Measurements from ENCODE around the gene SARM1.

Gene SARM1

DNA sequence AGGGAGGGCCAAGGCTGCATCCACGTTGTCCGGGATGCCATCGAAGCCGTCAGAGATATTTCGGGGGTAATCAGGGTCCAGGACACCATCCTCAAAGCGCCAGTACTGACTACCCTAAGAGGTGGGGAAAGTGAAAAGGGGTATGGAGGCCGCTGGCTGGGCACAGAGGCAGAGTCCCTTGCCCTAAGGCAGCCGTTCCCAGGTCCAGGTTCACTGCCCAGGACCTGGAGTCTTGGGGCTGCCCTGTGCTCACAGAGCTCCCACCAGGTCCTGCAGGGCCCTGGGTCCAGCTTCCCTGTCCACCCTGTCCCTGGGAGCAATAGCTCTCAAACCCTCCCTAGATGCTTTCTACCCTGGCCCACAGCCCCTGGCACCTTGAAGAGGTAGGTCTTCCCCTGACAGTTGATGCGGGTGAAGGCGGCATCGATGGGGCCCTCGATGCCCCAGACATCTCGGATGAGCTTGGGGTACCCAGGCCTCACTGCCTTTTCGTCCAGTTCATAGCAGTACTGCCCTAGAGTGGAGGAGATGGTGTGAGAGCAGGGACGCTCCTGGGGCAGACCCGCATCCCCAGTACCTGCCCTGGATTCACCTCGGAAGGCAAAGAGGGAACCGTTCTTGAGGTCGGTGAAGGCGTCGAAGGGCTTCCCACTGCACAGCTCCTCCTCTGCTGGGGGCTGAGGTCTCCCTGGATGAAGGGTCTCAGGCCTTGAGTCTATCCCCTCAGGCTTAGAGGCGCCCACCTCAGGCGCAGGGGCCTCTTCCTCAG lies 2.4 kb upstream of the SARM1 start:
- Histone ChIP-seq H3K9ac (ENCODE audit: low read depth, low read length) (no peak overlapping the region), H3K36me3 (ENCODE audit: insufficient read depth, low read length) (no peaks in the 10 kb centered on the region), H3K4me1 (ENCODE audit: insufficient read depth, low read length) (peaks cover 13% of the 10 kb centered on the region), H3K9me3 (ENCODE audit: control insufficient read depth, insufficient read depth, low read length) (no peaks in the 10 kb centered on the region)

DNA sequence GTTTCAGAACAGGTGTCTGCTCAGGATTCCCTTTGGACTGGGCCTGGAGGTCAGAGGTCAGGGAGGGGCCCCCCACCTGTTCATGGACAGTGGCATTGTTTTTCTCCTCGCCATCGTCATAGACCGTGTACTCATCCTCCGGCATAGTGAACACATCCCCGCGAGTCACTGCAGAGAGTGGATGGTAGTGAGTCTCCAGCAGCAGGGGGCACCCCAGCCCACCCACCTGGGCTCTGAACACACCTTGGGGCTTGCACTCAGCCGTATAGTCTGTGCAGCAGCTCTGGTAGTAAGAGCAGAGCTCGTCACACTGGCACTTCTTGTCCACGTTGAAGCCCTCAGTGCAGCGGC lies 1.8 kb upstream of the SARM1 start:
- no peaks in the 10 kb centered on the region for H3K36me3 ChIP-seq (ENCODE audit: insufficient read depth, low read length)
- peaks cover 13% of the 10 kb centered on the region for H3K4me1 ChIP-seq (ENCODE audit: insufficient read depth, low read length)
- no peak overlapping the region for H3K9ac ChIP-seq (ENCODE audit: low read depth, low read length)
- no peaks in the 10 kb centered on the region for H3K9me3 ChIP-seq (ENCODE audit: control insufficient read depth, insufficient read depth, low read length)

DNA sequence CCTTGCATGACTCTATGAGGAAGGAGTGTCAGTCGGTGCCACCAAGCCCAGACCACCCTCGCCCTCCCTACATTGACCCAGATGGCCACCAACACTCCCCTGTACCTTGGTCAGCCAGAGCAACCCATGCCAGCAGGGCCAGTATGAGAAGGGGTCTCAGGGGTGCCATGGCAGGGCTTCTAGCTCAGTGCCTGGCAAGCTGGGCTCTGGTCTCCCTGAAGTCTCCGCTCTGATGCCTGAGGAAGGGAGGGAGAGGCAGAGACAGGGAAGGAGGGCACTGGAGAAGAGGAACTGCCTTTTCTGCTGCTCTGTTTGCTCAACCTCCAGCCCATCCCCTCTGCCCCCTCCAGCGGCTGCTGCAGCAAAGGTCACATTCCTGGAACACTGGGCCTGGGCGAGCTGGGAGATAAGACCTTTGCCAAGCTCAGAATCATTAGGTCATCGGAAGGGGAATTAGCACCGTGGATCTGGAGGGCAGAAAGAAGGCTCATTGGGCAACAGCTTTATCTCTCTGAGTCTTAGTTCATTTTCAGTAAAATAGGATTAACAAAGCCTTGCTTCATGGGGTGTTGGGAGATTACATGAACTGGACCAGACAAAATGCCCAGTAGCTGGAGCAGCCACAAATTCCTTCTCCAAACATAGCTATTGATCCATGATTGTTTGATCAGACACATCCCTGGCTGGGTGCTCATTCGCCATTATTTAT lies 1.3 kb upstream of the SARM1 start, which contains the start of gene VTN:
Gene VTN, minus strand, starts transcription at position 273 of the 709 bp plus-strand sequence. Its CDS starts 104 bp downstream, at position 169.
- Histone ChIP-seq H3K9ac (ENCODE audit: low read depth, low read length) (peak within 1 kb of the TSS; percentile 13; the same call in 1 of the 2 replicates), H3K36me3 (ENCODE audit: insufficient read depth, low read length) (no peaks in the 10 kb centered on the region), H3K4me1 (ENCODE audit: insufficient read depth, low read length) (peaks cover 13% of the 10 kb centered on the region), H3K9me3 (ENCODE audit: control insufficient read depth, insufficient read depth, low read length) (no peaks in the 10 kb centered on the region)

DNA sequence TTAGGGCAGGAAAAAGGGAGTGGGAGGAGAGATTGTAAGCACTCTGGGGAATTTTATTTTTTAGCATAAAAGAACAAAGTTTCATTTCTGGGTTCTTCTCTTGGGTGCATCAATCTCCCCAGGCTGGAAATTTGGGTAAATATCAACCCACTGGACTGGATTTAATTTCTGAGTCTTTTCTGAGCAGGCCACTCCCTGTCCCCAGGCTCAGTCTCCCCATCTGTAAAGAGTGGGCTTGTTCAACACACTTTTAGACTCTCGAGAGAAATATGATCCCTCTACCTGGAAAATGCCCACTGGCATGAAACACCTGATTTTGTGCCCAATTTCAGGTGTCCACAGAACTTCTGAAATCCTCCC lies 770 bp upstream of the SARM1 start:
- peaks cover 13% of the 10 kb centered on the region for H3K4me1 ChIP-seq (ENCODE audit: insufficient read depth, low read length)
- H3K9me3 ChIP-seq (ENCODE audit: control insufficient read depth, insufficient read depth, low read length) = no peaks in the 10 kb centered on the region
- H3K9ac ChIP-seq (ENCODE audit: low read depth, low read length) = peak overlapping the region; percentile 13; the same call in 1 of the 2 replicates
- H3K36me3 ChIP-seq (ENCODE audit: insufficient read depth, low read length) = no peaks in the 10 kb centered on the region

- peak overlapping the region; percentile 69; the same call in 1 of the 2 replicates for H3K9ac ChIP-seq (ENCODE audit: low read depth, low read length)
- no peaks in the 10 kb centered on the region for H3K36me3 ChIP-seq (ENCODE audit: insufficient read depth, low read length)
- peaks cover 13% of the 10 kb centered on the region for H3K4me1 ChIP-seq (ENCODE audit: insufficient read depth, low read length)
- no peaks in the 10 kb centered on the region for H3K9me3 ChIP-seq (ENCODE audit: control insufficient read depth, insufficient read depth, low read length)
Measured at GRCh38 chr17:28372203-28372944, 880 bp downstream of the SARM1 start.

DNA sequence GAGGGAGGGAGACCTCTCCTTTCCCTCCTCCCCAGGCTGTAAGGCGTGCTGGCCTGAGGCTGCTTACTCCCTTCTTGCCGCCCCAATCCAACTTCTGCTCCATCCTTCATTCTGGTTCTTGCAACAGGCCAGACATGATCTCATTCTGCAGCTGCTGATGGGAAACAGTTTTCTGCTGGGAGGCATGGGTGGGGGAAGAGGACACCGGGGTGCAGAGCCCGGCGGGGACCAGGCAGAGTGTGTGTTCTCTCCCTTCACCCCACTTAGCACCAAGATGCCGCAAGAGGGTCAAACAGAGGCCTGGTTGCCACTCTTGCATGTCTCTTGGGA lies 1.4 kb downstream of the SARM1 start:
- Histone ChIP-seq H3K9ac (ENCODE audit: low read depth, low read length) (no peak overlapping the region), H3K36me3 (ENCODE audit: insufficient read depth, low read length) (no peaks in the 10 kb centered on the region), H3K9me3 (ENCODE audit: control insufficient read depth, insufficient read depth, low read length) (no peaks in the 10 kb centered on the region), H3K4me1 (ENCODE audit: insufficient read depth, low read length) (peaks cover 13% of the 10 kb centered on the region)

DNA sequence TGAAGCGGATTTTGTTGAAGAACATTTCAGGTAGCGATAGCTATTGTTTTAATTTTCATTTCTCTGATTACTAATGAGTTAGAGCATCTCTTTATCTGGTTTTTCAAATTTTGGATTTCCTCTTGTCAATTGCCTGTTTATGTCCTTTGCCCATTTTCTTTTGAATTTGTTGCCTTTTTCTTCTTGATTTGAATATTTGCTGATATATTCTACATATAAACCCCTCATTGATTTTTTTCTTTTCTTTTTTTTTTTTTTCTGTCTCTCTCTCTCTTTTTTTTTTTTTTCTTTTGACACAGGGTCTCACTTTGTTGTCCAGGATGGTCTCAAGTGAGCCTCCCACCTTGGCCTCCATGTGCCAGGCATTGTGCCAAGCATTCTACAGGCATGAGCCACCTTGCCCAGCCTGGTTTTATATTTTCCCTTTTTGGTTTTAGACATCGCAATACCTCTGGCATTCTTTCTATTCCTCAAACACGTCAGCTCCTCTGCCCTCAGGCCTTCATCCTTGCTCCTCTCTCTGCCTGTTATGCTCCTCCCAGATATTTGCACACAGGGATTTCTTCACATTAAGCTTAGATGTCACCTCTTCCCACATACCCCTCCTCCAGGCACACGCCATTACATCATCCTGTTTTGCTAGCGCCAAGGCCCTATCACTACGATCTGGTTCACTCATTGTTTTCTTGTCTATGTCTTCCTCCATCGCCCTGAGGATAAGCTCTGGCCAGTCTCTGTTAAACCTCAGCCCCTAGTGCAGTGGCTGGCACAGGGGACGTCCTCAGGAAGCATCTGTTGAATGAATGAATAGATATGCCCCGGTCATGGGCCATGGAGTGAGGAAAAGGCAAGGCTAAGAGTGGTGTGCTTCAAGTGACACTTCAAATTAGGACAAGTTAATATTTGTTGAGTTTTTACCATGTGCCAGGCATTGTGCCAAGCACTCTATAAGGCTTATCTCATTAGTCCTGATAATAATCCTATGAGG lies 8.6 kb downstream of the SARM1 start:
- Histone ChIP-seq H3K36me3 (ENCODE audit: insufficient read depth, low read length) (no peaks in the 10 kb centered on the region), H3K9ac (ENCODE audit: low read depth, low read length) (no peak overlapping the region), H3K9me3 (ENCODE audit: control insufficient read depth, insufficient read depth, low read length) (no peaks in the 10 kb centered on the region), H3K4me1 (ENCODE audit: insufficient read depth, low read length) (no peaks in the 10 kb centered on the region; the same call in 1 of the 2 replicates)

DNA sequence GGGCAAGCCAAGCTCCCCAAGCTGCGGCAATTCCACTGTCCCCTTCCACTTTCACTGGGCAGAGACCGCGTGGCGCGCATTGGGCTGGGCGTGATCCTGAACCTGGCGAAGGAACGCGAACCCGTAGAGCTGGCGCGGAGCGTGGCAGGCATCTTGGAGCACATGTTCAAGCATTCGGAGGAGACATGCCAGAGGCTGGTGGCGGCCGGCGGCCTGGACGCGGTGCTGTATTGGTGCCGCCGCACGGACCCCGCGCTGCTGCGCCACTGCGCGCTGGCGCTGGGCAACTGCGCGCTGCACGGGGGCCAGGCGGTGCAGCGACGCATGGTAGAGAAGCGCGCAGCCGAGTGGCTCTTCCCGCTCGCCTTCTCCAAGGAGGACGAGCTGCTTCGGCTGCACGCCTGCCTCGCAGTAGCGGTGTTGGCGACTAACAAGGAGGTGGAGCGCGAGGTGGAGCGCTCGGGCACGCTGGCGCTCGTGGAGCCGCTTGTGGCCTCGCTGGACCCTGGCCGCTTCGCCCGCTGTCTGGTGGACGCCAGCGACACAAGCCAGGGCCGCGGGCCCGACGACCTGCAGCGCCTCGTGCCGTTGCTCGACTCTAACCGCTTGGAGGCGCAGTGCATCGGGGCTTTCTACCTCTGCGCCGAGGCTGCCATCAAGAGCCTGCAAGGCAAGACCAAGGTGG lies 9.8 kb downstream of the SARM1 start:
- Histone ChIP-seq H3K4me1 (ENCODE audit: insufficient read depth, low read length) (no peaks in the 10 kb centered on the region; the same call in 1 of the 2 replicates), H3K36me3 (ENCODE audit: insufficient read depth, low read length) (no peaks in the 10 kb centered on the region), H3K9ac (ENCODE audit: low read depth, low read length) (peak overlapping the region; percentile 30; the same call in 1 of the 2 replicates), H3K9me3 (ENCODE audit: control insufficient read depth, insufficient read depth, low read length) (no peaks in the 10 kb centered on the region)

DNA sequence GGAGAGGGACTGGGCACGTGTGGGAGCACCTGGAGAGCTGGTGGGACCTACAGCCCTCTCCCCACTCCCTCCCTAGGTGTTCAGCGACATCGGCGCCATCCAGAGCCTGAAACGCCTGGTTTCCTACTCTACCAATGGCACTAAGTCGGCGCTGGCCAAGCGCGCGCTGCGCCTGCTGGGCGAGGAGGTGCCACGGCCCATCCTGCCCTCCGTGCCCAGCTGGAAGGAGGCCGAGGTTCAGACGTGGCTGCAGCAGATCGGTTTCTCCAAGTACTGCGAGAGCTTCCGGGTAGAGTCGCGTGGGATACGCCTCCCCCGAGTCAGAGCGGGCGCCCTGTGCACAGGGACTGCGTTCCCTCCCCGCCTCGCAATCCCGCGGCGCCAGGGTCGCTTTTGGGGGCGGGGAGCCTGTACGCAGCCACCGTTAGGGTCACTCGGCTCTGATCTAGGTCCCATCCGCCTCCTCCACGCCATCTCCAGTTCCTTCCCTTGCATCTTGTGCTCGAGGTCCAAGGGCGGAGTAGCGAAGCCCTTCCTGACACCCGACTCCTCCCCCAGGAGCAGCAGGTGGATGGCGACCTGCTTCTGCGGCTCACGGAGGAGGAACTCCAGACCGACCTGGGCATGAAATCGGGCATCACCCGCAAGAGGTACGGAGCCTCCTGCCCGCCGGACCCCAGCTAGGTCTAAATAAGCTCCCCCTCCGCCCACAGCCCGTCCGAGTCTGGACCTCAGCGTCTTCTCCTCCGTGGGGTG lies 13.0 kb downstream of the SARM1 start:
- no peaks in the 10 kb centered on the region for H3K36me3 ChIP-seq (ENCODE audit: insufficient read depth, low read length)
- H3K9ac ChIP-seq (ENCODE audit: low read depth, low read length) = peak overlapping the region; percentile 48
- H3K9me3 ChIP-seq (ENCODE audit: control insufficient read depth, insufficient read depth, low read length) = no peaks in the 10 kb centered on the region
- no peaks in the 10 kb centered on the region; the same call in 1 of the 2 replicates for H3K4me1 ChIP-seq (ENCODE audit: insufficient read depth, low read length)

DNA sequence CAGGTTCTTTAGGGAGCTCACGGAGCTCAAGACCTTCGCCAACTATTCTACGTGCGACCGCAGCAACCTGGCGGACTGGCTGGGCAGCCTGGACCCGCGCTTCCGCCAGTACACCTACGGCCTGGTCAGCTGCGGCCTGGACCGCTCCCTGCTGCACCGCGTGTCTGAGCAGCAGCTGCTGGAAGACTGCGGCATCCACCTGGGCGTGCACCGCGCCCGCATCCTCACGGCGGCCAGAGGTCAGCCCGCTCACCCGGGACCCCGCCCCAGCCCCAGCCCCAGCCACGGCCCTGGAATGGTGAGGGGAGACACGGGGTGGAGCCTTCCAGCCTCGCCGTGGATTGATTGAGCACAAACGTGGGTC lies 13.5 kb downstream of the SARM1 start:
- no peaks in the 10 kb centered on the region for H3K9me3 ChIP-seq (ENCODE audit: control insufficient read depth, insufficient read depth, low read length)
- H3K36me3 ChIP-seq (ENCODE audit: insufficient read depth, low read length) = no peaks in the 10 kb centered on the region
- H3K4me1 ChIP-seq (ENCODE audit: insufficient read depth, low read length) = no peaks in the 10 kb centered on the region; the same call in 1 of the 2 replicates
- peak overlapping the region; percentile 48 for H3K9ac ChIP-seq (ENCODE audit: low read depth, low read length)

DNA sequence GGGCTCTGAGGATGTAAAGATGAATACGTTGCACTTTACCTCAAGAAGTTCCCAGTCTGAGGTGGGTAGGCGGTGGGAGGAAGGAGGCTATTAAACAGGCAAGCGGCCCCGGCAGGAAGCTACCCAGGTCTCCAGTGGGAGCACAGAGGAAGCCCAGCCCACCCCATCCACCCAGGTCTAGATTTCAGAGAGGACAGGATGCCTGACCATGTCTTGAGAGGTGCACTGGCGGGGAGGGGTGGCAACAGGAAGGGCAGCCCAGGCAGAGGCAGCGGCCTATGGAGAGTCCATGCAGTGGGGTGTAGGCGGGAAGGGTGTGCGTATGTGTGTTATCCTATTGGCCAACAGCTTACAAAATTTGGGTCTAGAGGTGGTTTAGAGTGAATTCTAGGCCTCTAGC lies 13.9 kb downstream of the SARM1 start:
- no peaks in the 10 kb centered on the region for H3K36me3 ChIP-seq (ENCODE audit: insufficient read depth, low read length)
- H3K9me3 ChIP-seq (ENCODE audit: control insufficient read depth, insufficient read depth, low read length) = no peaks in the 10 kb centered on the region
- no peaks in the 10 kb centered on the region; the same call in 1 of the 2 replicates for H3K4me1 ChIP-seq (ENCODE audit: insufficient read depth, low read length)
- no peak overlapping the region for H3K9ac ChIP-seq (ENCODE audit: low read depth, low read length)

DNA sequence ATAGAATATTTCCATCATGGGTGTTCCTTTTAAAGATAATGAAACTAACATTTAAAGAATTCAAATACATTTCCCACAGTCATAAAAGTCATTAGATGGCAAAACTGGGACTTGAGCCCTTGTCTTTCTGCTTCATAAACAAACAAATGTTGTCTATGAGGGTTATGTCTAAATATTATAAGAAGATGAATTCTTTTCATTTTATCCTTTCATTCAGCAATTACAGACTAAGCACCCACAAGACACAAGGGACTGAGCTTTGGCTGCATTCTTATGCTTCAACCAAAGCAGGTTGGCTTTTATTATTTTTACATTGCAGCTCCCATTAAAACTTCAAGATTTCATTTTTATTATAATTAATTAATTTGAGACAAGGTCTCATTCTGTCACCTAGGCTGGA lies 14.9 kb downstream of the SARM1 start:
- Histone ChIP-seq H3K36me3 (ENCODE audit: insufficient read depth, low read length) (no peaks in the 10 kb centered on the region), H3K4me1 (ENCODE audit: insufficient read depth, low read length) (no peaks in the 10 kb centered on the region; the same call in 1 of the 2 replicates), H3K9me3 (ENCODE audit: control insufficient read depth, insufficient read depth, low read length) (no peaks in the 10 kb centered on the region), H3K9ac (ENCODE audit: low read depth, low read length) (no peak overlapping the region)

DNA sequence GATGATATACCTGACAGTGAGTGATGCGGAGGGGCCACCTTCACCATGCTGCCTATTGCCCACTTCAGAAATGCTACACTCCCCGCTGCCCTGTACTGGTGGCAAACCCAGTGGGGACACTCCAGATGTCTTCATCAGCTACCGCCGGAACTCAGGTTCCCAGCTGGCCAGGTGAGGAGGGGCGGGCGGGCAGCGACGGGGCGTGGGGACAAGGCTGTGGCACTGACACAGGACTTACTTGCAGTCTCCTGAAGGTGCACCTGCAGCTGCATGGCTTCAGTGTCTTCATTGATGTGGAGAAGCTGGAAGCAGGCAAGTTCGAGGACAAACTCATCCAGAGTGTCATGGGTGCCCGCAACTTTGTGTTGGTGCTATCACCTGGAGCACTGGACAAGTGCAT lies 16.6 kb downstream of the SARM1 start:
- no peaks in the 10 kb centered on the region; the same call in 1 of the 2 replicates for H3K4me1 ChIP-seq (ENCODE audit: insufficient read depth, low read length)

More for the DNA sequence above, 16.6 kb downstream of the SARM1 start:
- H3K9ac ChIP-seq (ENCODE audit: low read depth, low read length) = no peak overlapping the region
- H3K36me3 ChIP-seq (ENCODE audit: insufficient read depth, low read length) = no peaks in the 10 kb centered on the region
- H3K9me3 ChIP-seq (ENCODE audit: control insufficient read depth, insufficient read depth, low read length) = no peaks in the 10 kb centered on the region

Measured in ES-I3 (cell line).